Psoas muscle (tissue), 8 donors: ENCODE measurements around the gene PDCD1LG2. TPM values are rescaled to one million over a fixed set of nuclear protein-coding genes. Genes with fewer than 3 reads are reported as not detected.

Source experiments
- ATAC-seq, 4 donors: fragments of 200-7000 bp; cut with Tn5 transposase; one replicate each; pipeline ENCODE4 v1.9.1; 2020; ENCODE audit warnings: moderate library complexity in 3 of 4, mild to moderate bottlenecking in 2 of 4
- DNase-seq, 2 donors: peaks; one replicate each; pipeline ENCODE4 v3.0.0-alpha.2; 2020
- H3K27ac ChIP-seq: fragments of 200-600 bp; one replicate; pipeline ENCODE4 v1.8.0; 2022
- H3K27me3 ChIP-seq, 3 donors: fragments of 200-600 bp in 1 of 3; one replicate each; pipeline versions ENCODE4 v1.6.1 to v1.8.0; 2013 to 2022; ENCODE audit warnings: low read length in 2 of 3, mild to moderate bottlenecking in 2 of 3, moderate library complexity in 1 of 3; ENCODE audit not compliant: insufficient read depth in 3 of 3
- H3K36me3 ChIP-seq, 2 donors: fragments of 200-600 bp in 1 of 2; one replicate each; pipeline versions ENCODE4 v1.6.1 to v1.8.0; 2013 to 2022; ENCODE audit warnings: low read depth in 1 of 2, mild to moderate bottlenecking in 1 of 2, moderate library complexity in 1 of 2; ENCODE audit not compliant: insufficient read depth in 1 of 2
- H3K4me1 ChIP-seq: fragments of 200-600 bp; one replicate; pipeline ENCODE4 v1.8.0; 2022
- H3K4me3 ChIP-seq: fragments of 200-600 bp; one replicate; pipeline ENCODE4 v1.8.0; 2022; ENCODE audit warnings: mild to moderate bottlenecking
- H3K9me3 ChIP-seq: fragments of 200-600 bp; one replicate; pipeline ENCODE4 v1.8.0; 2022
- CTCF ChIP-seq: fragments of 200-600 bp; IDR thresholded peaks from one replicate; pipeline ENCODE4 v1.8.0; 2022; ENCODE audit warnings: antibody characterized with exemption
- WGBS, 3 donors: extraction: QIAGEN DNeasy Blood & Tissue Kit; methylation state at CpG; one replicate each; pipeline versions ENCODE4 v1.1.6 to v1.1.7; 2013; 5-methylcytosine and 5-hydroxymethylcytosine counted together
- intact Hi-C, 2 donors: fragments of 100-400 bp; cut with DNase I; formaldehyde crosslinking; loops; one replicate each; pipeline versions ENCODE4 v1.11.0 to v1.14.2; 2022
- polyA plus RNA-seq, 3 donors: library from polyadenylated mRNA; stranded (reverse); fragments of 200-250 nt; gene quantifications; one replicate each; pipeline ENCODE4 v1.2.3, GENCODE V29; 2013
- total RNA-seq, 4 donors: library from RNA; stranded (reverse); fragmentation: NEBNext Ultra II Directional in 2 of 4; extraction: Animal tissue kit (Norgen Biotek cat#: 25700) in 2 of 4; gene quantifications; one replicate each; pipeline versions ENCODE4 v1.2.1 to v1.2.4, GENCODE V29; 2021 to 2023
- donor health status: healthy with polysubstance abuse.
- donor health status: DM: no; HTN: no; CAD: no; lungs with moderate emphysema.
- donor health status: Bipolar disorder and iron deficiency.
- donor health status: healthy.
- donor health status: DM: yes; HTN: yes; CAD: no.
- donor health status: DM: no; HTN: no; CAD: no.
- donor health status: DM: no; HTN: no; CAD: no.
- donor health status: DM: yes; HTN: yes; CAD: no.

Gene PDCD1LG2
- total and polyA plus RNA-seq, 7 donors = 0.29 to 1.3 (median 0.62) TPM

GRCh38 chr9:5568868-5569267 lies 58.5 kb downstream of the PDCD1LG2 start:
- intact Hi-C loops = loop anchor here in 1 of 2 donors (10.0 kb wide), 1 partner anchor 104 kb away; no protein-coding TSS in a partner anchor
- TF ChIP-seq CTCF = no peak
- no peaks in the 10 kb centered on the region for H3K9me3 ChIP-seq
- DNase-seq = no peak
- no peak for ATAC-seq
- WGBS, 3 donors = 69 to 76% (median 74%) methylated on average over 2 of the region's 2 CpGs
- H3K4me1 ChIP-seq = peaks cover 18% of the 10 kb centered on the region
- no peaks in the 10 kb centered on the region for H3K27me3 ChIP-seq
- H3K36me3 ChIP-seq = no peaks in the 10 kb centered on the region
- no peak overlapping the region for H3K4me3 ChIP-seq
- no peak overlapping the region for H3K27ac ChIP-seq

- Histone ChIP-seq H3K4me3 (no peak overlapping the region), H3K9me3 (no peaks in the 10 kb centered on the region), H3K36me3 (no peaks in the 10 kb centered on the region), H3K4me1 (peaks cover 18% of the 10 kb centered on the region), H3K27ac (no peak overlapping the region), H3K27me3 (no peaks in the 10 kb centered on the region)
- DNase-seq (no peak), ATAC-seq (peak; percentile 55 to 89 (median 74))
- intact Hi-C loops = loop anchor here in 1 of 2 donors (10.0 kb wide), 1 partner anchor 105 kb away; no protein-coding TSS in a partner anchor
- TF ChIP-seq CTCF = no peak
Observed at GRCh38 chr9:5569409-5569808, 59.1 kb downstream of the PDCD1LG2 start.

- no peaks in the 10 kb centered on the region for H3K36me3 ChIP-seq
- no peak overlapping the region for H3K27ac ChIP-seq
- H3K27me3 ChIP-seq = no peaks in the 10 kb centered on the region
- intact Hi-C loops = loop anchor here in 1 of 2 donors (10.0 kb wide), 2 partner anchors 55 to 105 kb away; partner anchors contain the start of gene PDCD1LG2
- TF ChIP-seq CTCF = no peak
- DNase-seq (no peak), ATAC-seq (peak; percentile 30 to 73 (median 60))
- no peak overlapping the region for H3K4me3 ChIP-seq
- H3K9me3 ChIP-seq = no peaks in the 10 kb centered on the region
- peaks cover 18% of the 10 kb centered on the region for H3K4me1 ChIP-seq
- WGBS, 3 donors = 22 to 32% (median 30%) methylated on average over 1 of the region's 1 CpG
Observed at GRCh38 chr9:5569891-5570290, 59.6 kb downstream of the PDCD1LG2 start.

GRCh38 chr9:5571629-5572232 lies 61.4 kb downstream of the PDCD1LG2 start:
- no peak overlapping the region for H3K27ac ChIP-seq
- TF ChIP-seq CTCF = no peak
- DNase-seq (no peak), ATAC-seq (no peak)
- no peaks in the 10 kb centered on the region for H3K27me3 ChIP-seq
- 93 to 100% (median 97%) methylated on average over 1 of the region's 1 CpG for WGBS, 3 donors
- peaks cover 18% of the 10 kb centered on the region for H3K4me1 ChIP-seq
- H3K4me3 ChIP-seq = no peak overlapping the region
- intact Hi-C loops = loop anchor here in 1 of 2 donors (10.0 kb wide), 1 partner anchor 57 kb away; the partner anchor contains the start of gene PDCD1LG2
- H3K36me3 ChIP-seq = no peaks in the 10 kb centered on the region
- no peaks in the 10 kb centered on the region for H3K9me3 ChIP-seq
